Sigmoid colon (tissue), 4 donors: ENCODE results near the gene ZBTB40.

Experiments
- CTCF ChIP-seq, 4 experiments: fragments of 450-650 bp in 3 of 4; fragments of 200-600 bp in 1 of 4; IDR thresholded peaks; one replicate each; pipeline ENCODE4 v1.5.1; 2016 to 2019; ENCODE audit warnings: antibody characterized with exemption in 4 of 4, mild to moderate bottlenecking in 3 of 4, moderate library complexity in 2 of 4
- EP300 ChIP-seq, 4 donors: sonication (generic); formaldehyde crosslinking; IDR thresholded peaks; one replicate each; pipeline ENCODE4 v1.6.1; 2017; ENCODE audit warnings: antibody characterized with exemption in 4 of 4
- POLR2A ChIP-seq, 2 donors: fragments of 450-650 bp; IDR thresholded peaks; one replicate each; pipeline ENCODE4 v1.6.1; 2016; ENCODE audit warnings: antibody characterized with exemption in 2 of 2, mild to moderate bottlenecking in 2 of 2, moderate library complexity in 2 of 2

GRCh38 chr1:22447621-22448111 lies 4.0 kb upstream of the ZBTB40 start:
- TF ChIP-seq CTCF (IDR thresholded peaks at IDR 0.05) (no peak), POLR2A (IDR thresholded peaks at IDR 0.05) (no peak), EP300 (IDR thresholded peaks at IDR 0.05) (no peak)
